Smooth muscle cell (in vitro differentiated cells): ENCODE measurements around the gene ABRACL. TPM values are rescaled to one million over a fixed set of nuclear protein-coding genes. Genes with fewer than 3 reads are reported as not detected.

Experiments
- DNase-seq: peaks from one replicate; lab custom pipeline; 2025; ENCODE audit not compliant: unreplicated experiment; lab: John Stamatoyannopoulos, UW
- H2AFZ ChIP-seq: fragments of 200-600 bp; sonication (generic); 2 replicates; pipeline ENCODE4 v1.6.0; 2016; ENCODE audit warnings: antibody characterized with exemption, low read depth, mild to moderate bottlenecking
- H3F3A ChIP-seq: fragments of 200-600 bp; sonication (generic); 2 replicates; pipeline ENCODE4 v1.6.0; 2017; ENCODE audit warnings: antibody characterized with exemption, low read depth
- H3K27ac ChIP-seq: fragments of 200-600 bp; sonication (generic); 2 replicates; pipeline ENCODE4 v1.5.1; 2016; ENCODE audit warnings: low read depth, mild to moderate bottlenecking
- H3K27me3 ChIP-seq: fragments of 200-600 bp; sonication (generic); 2 replicates; pipeline ENCODE4 v1.6.1; 2016; ENCODE audit warnings: low read depth, mild to moderate bottlenecking
- H3K36me3 ChIP-seq: fragments of 200-600 bp; sonication (generic); 2 replicates; pipeline ENCODE4 v1.5.1; 2016; ENCODE audit warnings: low read depth
- H3K4me1 ChIP-seq: fragments of 200-600 bp; sonication (generic); 2 replicates; pipeline ENCODE4 v1.5.1; 2016; ENCODE audit warnings: low read depth
- H3K4me2 ChIP-seq: fragments of 200-600 bp; sonication (generic); 2 replicates; pipeline ENCODE4 v1.6.0; 2016; ENCODE audit warnings: mild to moderate bottlenecking
- H3K4me3 ChIP-seq: fragments of 200-600 bp; sonication (generic); 2 replicates; pipeline ENCODE4 v1.5.1; 2016; ENCODE audit warnings: mild to moderate bottlenecking
- H3K79me2 ChIP-seq: fragments of 200-600 bp; sonication (generic); 2 replicates; pipeline ENCODE4 v1.6.0; 2016; ENCODE audit warnings: low read depth, mild to moderate bottlenecking
- H3K9ac ChIP-seq: fragments of 200-600 bp; sonication (generic); 2 replicates; pipeline ENCODE4 v1.6.0; 2016; ENCODE audit warnings: low read depth
- H3K9me3 ChIP-seq: fragments of 200-600 bp; sonication (generic); replicated peaks from 2 replicates; pipeline ENCODE4 v1.5.1; 2016; ENCODE audit warnings: low read depth
- H4K20me1 ChIP-seq: fragments of 200-600 bp; sonication (generic); 2 replicates; pipeline ENCODE4 v1.6.0; 2016; ENCODE audit warnings: low read depth
- WGBS: methylation state at CpG from one replicate; pipeline ENCODE4 v1.1.7; 2016; ENCODE audit warnings: low lambda C conversion rate; 5-methylcytosine and 5-hydroxymethylcytosine counted together
- polyA plus RNA-seq: library from polyadenylated mRNA; unstranded; fragments of >200 nt; fragmentation: Nextera tagmentation; extraction: Ambion mirVana; gene quantifications from 2 replicates; pipeline ENCODE4 v1.2.1, GENCODE V29; 2016
- total RNA-seq: library from RNA; depleted of rRNA; stranded (reverse); fragments of >200 nt; gene quantifications from 2 replicates; pipeline ENCODE4 v1.2.3, GENCODE V29; 2014
- TF ChIP-seq, protein P1 (sequence below): fragments of 200-600 bp; sonication (generic); IDR thresholded peaks from 2 replicates; pipeline ENCODE4 v1.5.1; 2017; ENCODE audit warnings: borderline replicate concordance, mild to moderate bottlenecking, antibody characterized with exemption; ENCODE audit not compliant: insufficient read depth, poor library complexity, severe bottlenecking

Gene ABRACL
- total and polyA plus RNA-seq, 2 experiments from 2014 or later = 40.3 to 47.9 TPM

- H3K4me3 ChIP-seq = no peak overlapping the region
- H2AFZ ChIP-seq = no peak overlapping the region
- H4K20me1 ChIP-seq = peaks cover 100% of the 10 kb centered on the region
- no peak overlapping the region for H3K9ac ChIP-seq
- H3K27me3 ChIP-seq = no peaks in the 10 kb centered on the region
- H3K4me2 ChIP-seq = peak overlapping the region; percentile 38
- H3K9me3 ChIP-seq = no peaks in the 10 kb centered on the region
- peaks cover 100% of the 10 kb centered on the region for H3K79me2 ChIP-seq
- no peaks in the 10 kb centered on the region for H3K36me3 ChIP-seq
- TF ChIP-seq, protein P1, sequence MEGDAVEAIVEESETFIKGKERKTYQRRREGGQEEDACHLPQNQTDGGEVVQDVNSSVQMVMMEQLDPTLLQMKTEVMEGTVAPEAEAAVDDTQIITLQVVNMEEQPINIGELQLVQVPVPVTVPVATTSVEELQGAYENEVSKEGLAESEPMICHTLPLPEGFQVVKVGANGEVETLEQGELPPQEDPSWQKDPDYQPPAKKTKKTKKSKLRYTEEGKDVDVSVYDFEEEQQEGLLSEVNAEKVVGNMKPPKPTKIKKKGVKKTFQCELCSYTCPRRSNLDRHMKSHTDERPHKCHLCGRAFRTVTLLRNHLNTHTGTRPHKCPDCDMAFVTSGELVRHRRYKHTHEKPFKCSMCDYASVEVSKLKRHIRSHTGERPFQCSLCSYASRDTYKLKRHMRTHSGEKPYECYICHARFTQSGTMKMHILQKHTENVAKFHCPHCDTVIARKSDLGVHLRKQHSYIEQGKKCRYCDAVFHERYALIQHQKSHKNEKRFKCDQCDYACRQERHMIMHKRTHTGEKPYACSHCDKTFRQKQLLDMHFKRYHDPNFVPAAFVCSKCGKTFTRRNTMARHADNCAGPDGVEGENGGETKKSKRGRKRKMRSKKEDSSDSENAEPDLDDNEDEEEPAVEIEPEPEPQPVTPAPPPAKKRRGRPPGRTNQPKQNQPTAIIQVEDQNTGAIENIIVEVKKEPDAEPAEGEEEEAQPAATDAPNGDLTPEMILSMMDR = no peak
- H3K27ac ChIP-seq = peak overlapping the region; percentile 12
- no peak for DNase-seq
- H3F3A ChIP-seq = no peaks in the 10 kb centered on the region
- H3K4me1 ChIP-seq = peaks cover 42% of the 10 kb centered on the region
- 22% methylated on average over 2 of the region's 2 CpGs for WGBS
These were observed 47.1 kb upstream of the ABRACL start for GRCh38 chr6:138981416-138981815.

DNA sequence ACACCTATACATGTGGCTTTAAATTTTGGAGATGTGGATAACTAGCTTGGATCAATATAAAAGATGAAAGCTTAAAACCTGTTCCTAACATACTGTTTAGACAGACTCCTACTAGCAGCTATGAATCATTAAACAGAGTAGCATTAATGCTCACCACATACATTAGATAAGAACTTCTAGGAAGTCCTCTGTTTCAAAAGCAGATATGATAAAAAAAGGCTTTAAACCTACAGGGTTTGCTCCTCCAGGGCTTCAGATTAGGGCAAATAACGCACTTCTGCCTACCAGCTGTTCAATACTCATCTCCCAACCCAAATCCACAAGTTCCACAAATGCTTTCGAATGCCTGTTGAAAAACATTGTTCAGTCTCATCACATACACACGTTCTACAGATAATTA lies 42.0 kb upstream of the ABRACL start:
- no peaks in the 10 kb centered on the region for H3K36me3 ChIP-seq
- 2% methylated on average over 3 of the region's 3 CpGs for WGBS
- TF ChIP-seq, protein P1 = no peak
- H3K79me2 ChIP-seq = peaks cover 56% of the 10 kb centered on the region
- H3K4me2 ChIP-seq = peak overlapping the region; percentile 89
- H4K20me1 ChIP-seq = peaks cover 55% of the 10 kb centered on the region
- no peak for DNase-seq
- H3K9me3 ChIP-seq = no peaks in the 10 kb centered on the region
- peak overlapping the region; percentile 98 for H3K4me3 ChIP-seq
- H3K27me3 ChIP-seq = no peaks in the 10 kb centered on the region
- H3K4me1 ChIP-seq = peaks cover 34% of the 10 kb centered on the region
- peak overlapping the region; percentile 94 for H3K9ac ChIP-seq
- no peak overlapping the region for H2AFZ ChIP-seq
- peak overlapping the region; percentile 89 for H3K27ac ChIP-seq
- no peaks in the 10 kb centered on the region for H3F3A ChIP-seq

- Histone ChIP-seq H3F3A (no peaks in the 10 kb centered on the region), H3K4me1 (peaks cover 28% of the 10 kb centered on the region), H2AFZ (peak overlapping the region; percentile 77), H3K79me2 (peaks cover 50% of the 10 kb centered on the region), H3K36me3 (no peaks in the 10 kb centered on the region), H3K27ac (peak overlapping the region; percentile 89), H4K20me1 (peaks cover 49% of the 10 kb centered on the region), H3K4me3 (peak overlapping the region; percentile 98), H3K9me3 (no peaks in the 10 kb centered on the region), H3K27me3 (no peaks in the 10 kb centered on the region), H3K4me2 (peak overlapping the region; percentile 89), H3K9ac (peak overlapping the region; percentile 94)
- DNase-seq = no peak
- 2% methylated on average over 33 of the region's 35 CpGs for WGBS
- TF ChIP-seq, protein P1 = no peak
These were observed 41.4 kb upstream of the ABRACL start for GRCh38 chr6:138987080-138987642.
